IMR-90 (cell line): ENCODE data around the gene CD300LG. TPM values are rescaled to one million over a fixed set of nuclear protein-coding genes. Genes with fewer than 3 reads are reported as not detected.

Experiments
- ATAC-seq: fragments of 200-7000 bp; cut with Tn5 transposase; 2 replicates; pipeline ENCODE4 v1.9.1; 2020; ENCODE audit warnings: low read depth, mild to moderate bottlenecking, moderate library complexity
- BruUV-seq: library from RNA; stranded (reverse); fragments of 400-500 nt; replicated peaks from 2 replicates; lab custom pipeline; 2021; lab: Mats Ljungman, UMichigan
- CTCF ChIA-PET: fragments of 300-600 bp; formaldehyde crosslinking; extraction: SDS; loops from one replicate; lab custom pipeline; 2021; ENCODE audit warnings: antibody characterized with exemption; lab: Yijun Ruan, JAX
- POLR2A ChIA-PET: fragments of 300-600 bp; sonication (Branson Sonifier 250); formaldehyde crosslinking; loops from one replicate; lab custom pipeline; 2022; ENCODE audit warnings: antibody characterized with exemption; ENCODE audit not compliant: unreplicated experiment; lab: Charles Lee
- DNase-seq: peaks from one replicate; pipeline ENCODE4 v3.0.0; 2013
- H2AFZ ChIP-seq: replicated peaks from 2 replicates; pipeline ENCODE3; 2013; ENCODE audit warnings: low read length, mild to moderate bottlenecking; ENCODE audit not compliant: poor library complexity
- H2AK5ac ChIP-seq: 2 replicates; pipeline ENCODE4 v1.6.1; 2013; ENCODE audit warnings: low read depth, low read length, inconsistent platforms
- H2AK9ac ChIP-seq: replicated peaks from 2 replicates; pipeline ENCODE3; 2013; ENCODE audit warnings: mild to moderate bottlenecking, low read depth, low read length, moderate library complexity; ENCODE audit not compliant: poor library complexity
- H2BK120ac ChIP-seq: 2 replicates; pipeline ENCODE4 v1.6.1; 2013; ENCODE audit warnings: low read depth, low read length, inconsistent platforms
- H2BK15ac ChIP-seq: 3 replicates; pipeline ENCODE4 v1.6.1; 2013; ENCODE audit warnings: low read depth, low read length, inconsistent platforms
- H2BK20ac ChIP-seq: 2 replicates; pipeline ENCODE4 v1.6.1; 2013; ENCODE audit warnings: low read depth, mild to moderate bottlenecking, inconsistent platforms, low read length, moderate library complexity
- H2BK5ac ChIP-seq: 2 replicates; pipeline ENCODE4 v1.6.1; 2013; ENCODE audit warnings: mild to moderate bottlenecking, low read depth, low read length, inconsistent platforms; ENCODE audit not compliant: poor library complexity, severe bottlenecking
- H3K14ac ChIP-seq: replicated peaks from 2 replicates; pipeline ENCODE4 v1.6.1; 2013; ENCODE audit warnings: low read depth, low read length, inconsistent platforms
- H3K18ac ChIP-seq: 2 replicates; pipeline ENCODE4 v1.6.1; 2013; ENCODE audit warnings: low read depth, low read length, control low read depth
- H3K23ac ChIP-seq: 2 replicates; pipeline ENCODE4 v1.6.1; 2013; ENCODE audit warnings: low read depth, low read length, inconsistent platforms
- H3K27ac ChIP-seq: 2 replicates; pipeline ENCODE4 v1.5.1; 2013; ENCODE audit warnings: mild to moderate bottlenecking, control low read depth, low read length; ENCODE audit not compliant: insufficient read depth
- H3K27me3 ChIP-seq: 2 replicates; pipeline ENCODE4 v1.6.1; 2013; ENCODE audit warnings: low read length; ENCODE audit not compliant: control insufficient read depth, insufficient read depth
- H3K36me3 ChIP-seq: 2 replicates; pipeline ENCODE4 v1.6.1; 2013; ENCODE audit warnings: low read length, mixed read lengths; ENCODE audit not compliant: control insufficient read depth, insufficient read depth
- H3K4ac ChIP-seq: 2 replicates; pipeline ENCODE4 v1.6.1; 2013; ENCODE audit warnings: low read depth, low read length, inconsistent platforms
- H3K4me1 ChIP-seq: 2 replicates; pipeline ENCODE4 v1.6.1; 2013; ENCODE audit warnings: low read length, mixed read lengths; ENCODE audit not compliant: control insufficient read depth, insufficient read depth
- H3K4me2 ChIP-seq: 2 replicates; pipeline ENCODE4 v1.6.1; 2013; ENCODE audit warnings: low read depth, mild to moderate bottlenecking, control low read depth, low read length, moderate library complexity
- H3K4me3 ChIP-seq: 2 replicates; pipeline ENCODE4 v1.5.1; 2013; ENCODE audit warnings: low read depth, mild to moderate bottlenecking, control low read depth, low read length, moderate library complexity; ENCODE audit not compliant: insufficient read depth
- H3K56ac ChIP-seq: 2 replicates; pipeline ENCODE4 v1.6.1; 2013; ENCODE audit warnings: low read length, inconsistent platforms; ENCODE audit not compliant: insufficient read depth; ENCODE audit errors: extremely low read depth
- H3K79me1 ChIP-seq, 2 experiments: 2 replicates each; pipeline ENCODE4 v1.6.1; 2013; ENCODE audit warnings: low read length in 2 of 2, inconsistent platforms in 1 of 2, low read depth in 1 of 2
- H3K9ac ChIP-seq: 2 replicates; pipeline ENCODE4 v1.6.1; 2013; ENCODE audit warnings: low read depth, low read length, control low read depth
- H3K9me1 ChIP-seq: 2 replicates; pipeline ENCODE4 v1.6.1; 2013; ENCODE audit warnings: low read length, inconsistent platforms; ENCODE audit not compliant: insufficient read depth
- H3K9me3 ChIP-seq: 2 replicates; pipeline ENCODE4 v1.6.1; 2013; ENCODE audit warnings: low read length; ENCODE audit not compliant: control insufficient read depth, insufficient read depth
- H4K20me1 ChIP-seq: 2 replicates; pipeline ENCODE4 v1.6.1; 2013; ENCODE audit warnings: low read length, inconsistent platforms; ENCODE audit not compliant: insufficient read depth
- H4K5ac ChIP-seq: 2 replicates; pipeline ENCODE4 v1.6.1; 2013; ENCODE audit warnings: mild to moderate bottlenecking, low read depth, low read length, control low read depth
- H4K8ac ChIP-seq, 2 experiments: 2 replicates each; pipeline ENCODE4 v1.6.1; 2013; ENCODE audit warnings: low read depth in 2 of 2, low read length in 2 of 2, control low read depth in 1 of 2, inconsistent platforms in 1 of 2
- H4K91ac ChIP-seq: 2 replicates; pipeline ENCODE4 v1.6.1; 2013; ENCODE audit warnings: low read depth, low read length, inconsistent platforms; ENCODE audit not compliant: insufficient read depth
- BHLHE40 ChIP-seq: fragments of 150-350 bp; IDR thresholded peaks from 2 replicates; pipeline ENCODE4 v1.6.1; 2016; ENCODE audit warnings: mild to moderate bottlenecking, low read depth, low read length
- CEBPB ChIP-seq: IDR thresholded peaks from 2 replicates; pipeline ENCODE4 v1.6.1; 2012; ENCODE audit warnings: low read depth, low read length, improper control_type of control experiment
- MAZ ChIP-seq: IDR thresholded peaks from 2 replicates; pipeline ENCODE4 v1.6.1; 2012; ENCODE audit warnings: low read depth, mild to moderate bottlenecking, low read length, improper control_type of control experiment, moderate library complexity, borderline replicate concordance
- POLR2A ChIP-seq: IDR thresholded peaks from 2 replicates; pipeline ENCODE4 v1.6.1; 2012; ENCODE audit warnings: mild to moderate bottlenecking, low read depth, low read length
- RFX5 ChIP-seq: IDR thresholded peaks from 2 replicates; pipeline ENCODE4 v1.8.0; 2012; ENCODE audit warnings: low read depth, mild to moderate bottlenecking, low read length, moderate library complexity
- WGBS, 2 experiments: methylation state at CpG; one replicate each; pipeline versions ENCODE4 v1.1.5 to v1.1.7; 2013; ENCODE audit warnings: missing lambda C conversion rate in 2 of 2; ENCODE audit not compliant: insufficient read length in 1 of 2; ENCODE audit errors: extremely low coverage in 2 of 2; 5-methylcytosine and 5-hydroxymethylcytosine counted together
- dilution Hi-C: fragments of 300-500 bp; cut with HindIII; formaldehyde crosslinking; loops from one replicate; pipeline ENCODE4 v1.14.3; 2018; ENCODE audit warnings: low sequenced_read_pairs; ENCODE audit not compliant: unreplicated experiment
- in situ Hi-C: fragments of 300-500 bp; cut with MboI; formaldehyde crosslinking; loops from 3 replicates; pipeline ENCODE4 v1.14.3; 2019; ENCODE audit warnings: low sequenced_read_pairs, inconsistent platforms, mixed read lengths
- intact Hi-C: fragments of 100-400 bp; cut with micrococcal nuclease; formaldehyde crosslinking; loops from 2 replicates; pipeline ENCODE4 v1.10.0; 2022
- polyA plus RNA-seq, 3 experiments: library from polyadenylated mRNA; depleted of rRNA; stranded (reverse); fragments of >200 nt; gene quantifications; 2 replicates each; pipeline ENCODE4 v1.2.3, GENCODE V29; 2012; ENCODE audit warnings: low replicate concordance in 1 of 3
- total RNA-seq: library from RNA; depleted of rRNA; stranded (reverse); fragments of >200 nt; gene quantifications from 2 replicates; pipeline ENCODE4 v1.2.3, GENCODE V29; 2012

The CD300LG gene
- total and polyA plus RNA-seq, 2 of the 4 experiments (the other 2 are of a cell fraction): not detected

DNA sequence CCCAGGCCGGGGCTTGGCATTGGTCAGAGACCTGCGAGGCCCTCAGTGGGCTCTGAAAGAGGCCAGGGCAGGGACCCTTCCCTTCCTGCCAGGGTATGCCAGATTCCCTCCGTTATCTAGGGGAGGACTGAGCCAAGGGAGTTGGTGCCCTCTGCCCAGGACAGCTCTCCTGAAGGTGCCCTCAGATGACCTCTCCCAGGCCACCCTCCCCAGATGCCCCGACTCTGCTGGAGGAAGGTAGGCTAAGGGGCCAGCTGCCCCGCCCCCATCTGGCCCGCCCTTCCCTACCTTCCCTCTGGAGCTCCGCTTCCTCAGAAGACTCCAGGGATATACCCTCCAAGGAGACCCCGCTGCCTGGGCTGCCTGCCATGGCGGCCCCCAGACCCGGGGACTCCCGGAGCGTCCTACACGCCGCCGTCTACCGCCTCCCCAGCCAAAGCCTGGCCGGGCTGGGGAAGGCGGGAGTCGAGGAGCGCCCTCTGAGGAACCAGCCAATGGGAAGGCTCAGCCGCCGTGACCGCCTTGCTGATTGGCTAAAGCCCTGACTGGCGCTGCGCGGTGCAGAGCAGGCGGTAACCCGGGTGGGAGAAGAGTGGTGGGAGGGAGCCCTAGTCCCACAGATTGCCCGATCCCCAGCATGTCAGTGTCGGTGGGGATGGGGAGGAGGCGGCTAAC lies 53.3 kb downstream of the CD300LG start:
- dilution Hi-C loops (no loop called here), in situ Hi-C loops (no loop called here), intact Hi-C loops (no loop called here)
- POLR2A ChIA-PET: no interaction called here
- no peak overlapping the region for H2AK5ac ChIP-seq
- no peak overlapping the region for H3K27ac ChIP-seq
- peak overlapping the region; percentile 29; the same call in 1 of the 2 replicates for H3K9ac ChIP-seq
- H3K27me3 ChIP-seq: no peaks in the 10 kb centered on the region; the same call in 1 of the 2 replicates
- peak; percentile 72 for DNase-seq
- H3K79me1 ChIP-seq: no peaks in the 10 kb centered on the region
- BruUV-seq: no TSS peak
- H3K4ac ChIP-seq: no peak overlapping the region
- no peak overlapping the region for H3K56ac ChIP-seq
- no peak overlapping the region for H2BK120ac ChIP-seq
- no peaks in the 10 kb centered on the region for H3K9me3 ChIP-seq
- no peak overlapping the region; the same call in 1 of the 2 replicates for H3K14ac ChIP-seq
- H2AFZ ChIP-seq: peak overlapping the region; percentile 93
- H3K23ac ChIP-seq: peak overlapping the region; percentile 31; the same call in 1 of the 2 replicates
- H2BK20ac ChIP-seq: no peak overlapping the region
- TF ChIP-seq CEBPB: no peak
- TF ChIP-seq POLR2A: no peak
- TF ChIP-seq MAZ: no peak
- no peak for TF ChIP-seq BHLHE40
- TF ChIP-seq RFX5: no peak
- H4K5ac ChIP-seq: no peak overlapping the region
- no peaks in the 10 kb centered on the region for H3K4me1 ChIP-seq
- WGBS, 2 experiments: 2% methylated on average over 22 of the region's 31 CpGs; no CpG with 5 or more reads in 1 of the 2 experiments
- H4K91ac ChIP-seq: no peak overlapping the region
- H3K36me3 ChIP-seq: no peaks in the 10 kb centered on the region
- no peak overlapping the region; the same call in 2 of the 3 replicates for H2BK15ac ChIP-seq
- H3K18ac ChIP-seq: no peak overlapping the region
- CTCF ChIA-PET: no interaction called here
- peak overlapping the region; percentile 91 for H3K4me2 ChIP-seq
- H2BK5ac ChIP-seq: no peak overlapping the region
- peak; percentile 100 for ATAC-seq
- H3K9me1 ChIP-seq: 0 out of 2 replicates have a peak, but pooled peaks cover 4% of the 10 kb centered on the region
- H4K20me1 ChIP-seq: no peaks in the 10 kb centered on the region
- H2AK9ac ChIP-seq: peak overlapping the region; percentile 15
- H3K4me3 ChIP-seq: peak overlapping the region; percentile 43
- H4K8ac ChIP-seq: peak overlapping the region in 1 of 2 experiments; percentile 67; a peak in 1 of 4 replicates
